Activated T-helper 1 cell treated with anti-CD3 and anti-CD28 coated beads, Interleukin-2, amount 50 U/mL, for 16 hours (primary cell): ENCODE measurements around the gene CCDC178.

Experiments
- DNase-seq, 2 donors: peaks; one replicate each; pipeline ENCODE4 v3.0.0-alpha.2; 2020; ENCODE audit warnings: low read depth in 1 of 2, low spot score in 1 of 2

CCDC178 gene

DNA sequence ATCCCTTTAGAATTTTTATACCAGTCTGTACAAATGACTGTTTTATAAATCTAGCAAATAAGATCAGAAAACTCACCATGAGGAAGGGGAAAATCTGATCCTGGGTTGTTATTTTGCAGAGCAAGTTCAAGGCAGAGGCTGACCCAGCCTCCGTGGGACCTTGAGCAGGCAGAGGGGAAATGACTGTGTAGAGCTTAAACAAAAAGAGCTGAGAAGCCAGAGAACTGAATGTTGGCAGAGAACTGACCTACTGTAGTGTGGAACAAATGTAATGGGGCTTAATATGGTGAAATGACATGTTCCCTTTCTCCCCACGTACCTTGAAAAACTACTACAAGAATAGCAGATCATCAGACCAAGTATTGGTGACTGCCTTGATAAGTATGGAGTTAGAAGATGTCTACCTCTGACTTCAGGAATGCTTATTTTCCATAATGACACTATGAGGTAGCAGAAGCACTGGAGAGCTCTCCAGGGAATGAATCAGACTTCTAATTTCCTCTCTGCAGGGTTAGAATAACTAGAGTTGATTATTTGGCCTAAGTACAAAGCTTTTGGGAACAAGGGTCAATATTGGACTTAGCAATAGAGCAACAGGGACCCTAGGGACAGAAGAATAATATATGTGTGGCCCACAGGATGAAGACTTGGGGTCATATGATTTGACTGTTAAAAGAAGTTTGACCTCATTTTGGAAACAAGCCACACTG, 304.4 kb downstream of the CCDC178 start:
- no peak for DNase-seq

DNA sequence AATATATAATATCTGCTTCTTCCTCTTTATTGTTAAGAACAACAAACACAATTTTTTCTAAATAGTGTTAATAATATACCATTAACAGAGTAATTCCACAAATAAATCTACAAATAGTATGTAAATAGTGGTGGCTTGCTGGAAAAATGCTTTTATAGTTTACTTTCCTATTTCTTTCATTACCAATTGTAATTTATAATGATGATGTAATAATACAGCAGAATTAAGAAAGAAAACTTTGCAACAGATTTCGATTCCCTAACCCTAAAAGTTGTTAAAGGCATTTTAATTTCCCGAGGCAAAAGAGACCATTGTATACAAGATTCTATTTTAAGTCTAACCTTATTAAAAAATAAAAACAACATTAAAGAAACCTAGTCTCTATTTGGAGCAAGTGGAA, 307.9 kb downstream of the CCDC178 start:
- no peak for DNase-seq

GRCh38 chr18:33128581-33128980, 311.9 kb downstream of the CCDC178 start:
- no peak for DNase-seq

DNA sequence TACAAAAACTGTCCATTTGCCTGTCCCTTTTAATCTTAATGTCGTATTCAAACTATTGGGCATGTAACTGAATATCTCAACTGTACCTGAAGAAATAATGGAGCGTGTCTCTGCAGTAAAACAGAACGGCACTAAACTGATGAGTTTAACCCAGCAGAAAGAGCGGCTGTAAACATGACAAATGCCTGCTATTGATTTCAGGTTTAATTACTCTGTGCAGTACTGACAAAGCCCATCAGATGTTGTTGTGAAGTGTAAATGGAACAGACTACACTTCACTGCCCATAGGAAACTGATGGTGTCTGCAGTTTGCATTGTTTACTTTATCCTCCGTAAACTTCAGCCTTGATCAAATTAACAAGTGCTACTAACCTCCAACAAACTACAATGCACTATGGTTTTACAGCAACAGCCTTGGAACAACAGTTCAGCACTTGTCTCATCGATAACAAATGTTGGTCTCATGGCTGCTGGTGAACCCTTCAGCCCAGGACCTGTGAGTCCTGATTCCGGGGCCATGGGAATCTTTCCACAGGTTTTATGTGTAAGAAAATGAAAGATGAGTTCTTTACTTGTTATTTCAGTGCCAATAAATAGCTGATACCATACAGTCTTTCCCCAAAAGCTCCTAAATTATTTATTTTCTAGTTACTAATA, 316.5 kb downstream of the CCDC178 start:
- no peak for DNase-seq

- DNase-seq, result no peak
These were observed 324.1 kb downstream of the CCDC178 start for GRCh38 chr18:33116376-33116775.

DNA sequence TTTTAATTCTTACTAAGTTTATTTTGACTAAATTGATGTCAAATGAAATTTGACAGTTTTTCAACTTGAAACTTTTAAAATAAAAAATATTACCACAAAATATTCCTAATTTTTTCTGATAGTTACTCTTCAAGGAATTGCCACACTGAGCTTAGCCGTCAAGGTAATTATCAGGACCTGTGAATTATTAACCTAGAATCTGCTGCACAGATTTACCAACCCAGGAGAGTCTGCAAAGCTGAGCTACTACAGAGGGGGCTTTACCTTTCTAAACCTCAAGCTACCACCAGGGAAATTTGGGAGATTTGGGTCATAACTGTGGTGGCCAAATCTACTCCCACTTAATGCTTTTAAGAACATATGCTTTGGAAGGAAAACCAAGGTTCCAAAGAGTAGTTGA, 324.6 kb downstream of the CCDC178 start:
- DNase-seq, result no peak

DNA sequence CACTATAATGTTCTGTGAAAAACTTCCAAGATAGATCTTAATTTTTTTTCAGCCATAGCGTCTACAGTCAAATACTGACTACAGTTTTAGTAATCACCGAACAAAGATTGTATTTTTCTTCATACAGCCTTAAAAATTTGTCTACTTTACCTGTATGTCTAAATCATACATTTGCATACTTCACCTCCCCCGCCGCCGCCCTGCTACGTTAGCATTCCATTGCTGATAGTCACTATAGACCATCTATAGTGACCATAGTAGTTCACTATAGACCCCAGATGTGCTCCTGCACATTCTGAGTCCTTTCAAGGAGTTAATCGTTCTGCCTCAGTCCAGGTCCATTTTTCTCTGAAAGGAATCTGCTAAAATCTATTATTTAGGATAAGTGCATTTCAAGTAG, 325.0 kb downstream of the CCDC178 start:
- DNase-seq, result no peak

DNA sequence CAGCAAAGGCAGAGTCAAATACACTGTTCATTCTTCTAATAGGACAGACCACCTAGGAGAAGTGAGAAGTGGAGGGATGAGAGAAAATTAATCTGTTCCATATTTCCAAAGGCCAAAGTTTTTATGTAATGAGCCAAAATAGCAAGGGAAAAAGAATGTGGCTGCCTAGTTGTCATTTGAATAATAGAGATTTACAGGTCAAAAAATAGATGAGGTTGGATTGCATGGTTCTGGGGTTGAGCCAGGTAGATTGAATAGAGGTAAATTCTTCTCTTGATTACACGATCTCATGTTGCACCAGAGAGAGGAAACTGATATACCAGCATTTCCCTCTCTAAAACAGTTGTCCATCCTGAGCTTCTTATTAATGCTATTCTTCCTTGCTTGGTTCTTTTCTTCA, 325.8 kb downstream of the CCDC178 start:
- DNase-seq, result no peak

DNA sequence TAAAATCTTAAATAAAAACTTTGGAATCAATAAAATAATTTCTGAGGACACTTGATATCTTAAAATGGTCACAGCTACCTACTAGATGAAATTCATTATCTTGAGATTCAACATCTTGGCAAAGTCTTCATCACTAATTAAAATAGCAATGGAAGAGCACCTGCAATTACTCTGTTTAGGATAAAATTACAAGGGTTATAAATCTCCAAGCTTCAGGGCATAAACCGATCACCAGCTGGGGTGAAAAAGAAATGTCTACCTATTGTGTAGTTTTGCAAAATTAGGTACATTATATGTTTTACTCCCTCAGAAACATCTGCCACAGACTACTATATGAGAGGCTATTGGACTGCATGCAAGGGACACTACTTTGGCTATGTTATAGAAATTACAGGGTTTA, 327.1 kb downstream of the CCDC178 start:
- DNase-seq, result no peak

GRCh38 chr18:33107511-33107910, 333.0 kb downstream of the CCDC178 start:
- DNase-seq, result no peak

DNA sequence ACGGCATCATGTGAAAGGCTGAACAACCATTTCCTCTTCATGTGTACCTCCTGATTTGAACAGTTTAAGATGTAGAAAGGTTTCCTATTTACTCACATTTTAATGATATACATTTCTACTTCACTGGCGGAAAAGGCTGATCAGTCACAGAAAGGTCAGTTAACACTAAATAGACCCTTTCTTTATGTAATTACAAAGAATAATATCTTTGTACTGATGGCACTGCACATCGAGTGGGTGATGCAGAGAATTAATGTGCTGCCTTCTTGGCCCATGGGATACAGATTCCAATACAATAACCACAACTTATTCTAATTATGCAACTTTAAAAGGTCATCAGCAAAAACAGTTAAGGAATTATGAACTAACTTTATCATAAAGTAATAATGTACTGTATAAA, 339.2 kb downstream of the CCDC178 start:
- no peak for DNase-seq

DNA sequence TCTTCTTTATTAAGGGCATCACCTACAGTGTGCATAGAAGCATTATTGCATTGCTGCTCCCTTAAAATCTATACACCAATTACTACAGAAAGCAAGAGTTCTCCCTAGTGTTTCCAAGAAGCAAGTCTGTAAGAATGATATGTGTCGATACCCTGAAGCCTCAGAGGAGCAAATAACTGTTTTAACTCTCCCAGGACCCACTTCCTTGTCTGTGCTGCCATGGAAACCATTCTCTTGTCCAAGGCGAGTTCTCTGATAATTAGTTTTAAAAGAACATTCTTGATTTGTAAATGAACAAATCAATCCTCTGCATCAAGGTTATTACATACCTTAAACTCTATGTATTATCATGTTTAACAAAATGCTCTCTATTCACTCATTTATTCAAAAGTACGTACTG, 340.9 kb downstream of the CCDC178 start:
- DNase-seq, result no peak

GRCh38 chr18:33097126-33097525, 343.4 kb downstream of the CCDC178 start:
- DNase-seq, result no peak

- no peak for DNase-seq
These were observed 350.1 kb downstream of the CCDC178 start for GRCh38 chr18:33090461-33090860.

GRCh38 chr18:33076601-33077000, 363.9 kb downstream of the CCDC178 start:
- DNase-seq, result no peak

DNA sequence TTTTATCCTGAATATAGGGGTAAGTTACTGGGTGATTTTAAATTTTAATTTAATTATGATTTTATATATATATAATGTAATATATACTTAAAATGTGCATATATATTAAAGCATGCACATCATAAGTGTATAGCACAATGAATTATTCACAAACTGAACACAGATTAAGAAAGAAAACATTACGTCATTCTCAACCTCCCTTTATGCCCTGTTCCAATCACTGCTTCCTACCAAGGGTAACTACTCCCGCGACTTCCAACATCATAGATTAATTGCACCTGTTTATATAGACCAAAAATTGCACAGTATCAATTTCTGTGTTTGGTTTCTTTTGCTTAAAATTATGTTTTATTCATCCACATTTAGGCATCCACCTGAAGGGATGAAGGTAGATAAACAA, 366.4 kb downstream of the CCDC178 start:
- DNase-seq, result no peak

GRCh38 chr18:33062834-33063364, 377.6 kb downstream of the CCDC178 start:
- no peak for DNase-seq

- no peak for DNase-seq
These were observed 387.6 kb downstream of the CCDC178 start for GRCh38 chr18:33052886-33053285.

- no peak for DNase-seq
These were observed 389.1 kb downstream of the CCDC178 start for GRCh38 chr18:33051407-33051806.

- DNase-seq, result no peak
These were observed 400.3 kb downstream of the CCDC178 start for GRCh38 chr18:33040213-33040612.

DNA sequence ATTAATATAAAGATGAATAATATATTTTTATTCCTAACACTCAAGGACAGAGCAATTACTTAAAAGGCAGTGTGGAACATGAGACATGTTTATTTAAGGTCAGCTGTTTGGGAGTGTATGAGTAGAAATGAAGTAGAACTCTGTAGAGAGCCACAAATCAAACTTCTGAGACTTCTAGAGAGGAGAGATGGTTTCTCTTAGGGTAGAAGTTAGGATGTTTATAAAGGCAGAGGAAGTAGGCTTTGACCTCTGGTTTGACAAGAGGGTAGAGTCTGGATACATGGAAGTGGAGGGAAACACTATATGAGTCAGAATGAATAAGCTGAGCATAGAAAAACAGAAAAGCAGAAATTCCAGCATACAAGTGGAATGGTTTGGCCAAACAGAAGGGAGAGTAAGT, 405.6 kb downstream of the CCDC178 start:
- no peak for DNase-seq

GRCh38 chr18:33034212-33034611, 406.3 kb downstream of the CCDC178 start:
- no peak for DNase-seq

GRCh38 chr18:33022370-33022769, 418.2 kb downstream of the CCDC178 start:
- no peak for DNase-seq
